WTC11 (cell line): Measurements from ENCODE around the gene ZNF76. TPM values are rescaled to one million over a fixed set of nuclear protein-coding genes. Genes with fewer than 3 reads are reported as not detected.

Source experiments
- ATAC-seq: fragments of 200-7000 bp; cut with Tn5 transposase; 2 replicates; pipeline ENCODE4 v1.10.0; 2021; ENCODE audit warnings: mild to moderate bottlenecking, moderate library complexity
- CTCF ChIA-PET: fragments of 300-600 bp; sonication (Branson Sonifier 250); formaldehyde crosslinking; loops from one replicate; lab custom pipeline; 2021; ENCODE audit warnings: antibody characterized with exemption; lab: Charles Lee
- POLR2A ChIA-PET: fragments of 350-600 bp; sonication (Branson Sonifier 250); formaldehyde crosslinking; loops from one replicate; lab custom pipeline; 2021; ENCODE audit warnings: antibody characterized with exemption; lab: Charles Lee
- DNase-seq: peaks from one replicate; pipeline ENCODE4 v3.0.0; 2021; ENCODE audit warnings: low spot score
- H3K27ac Mint-ChIP-seq: 2 replicates; pipeline ENCODE4 v1.8.0; 2021; ENCODE audit warnings: mixed read lengths
- H3K27me3 Mint-ChIP-seq: 2 replicates; pipeline ENCODE4 v1.8.0; 2021; ENCODE audit warnings: low read depth, mild to moderate bottlenecking, moderate library complexity, mixed read lengths
- H3K36me3 Mint-ChIP-seq: 2 replicates; pipeline ENCODE4 v1.8.0; 2021; ENCODE audit warnings: mixed read lengths
- H3K4me1 Mint-ChIP-seq: 2 replicates; pipeline ENCODE4 v1.8.0; 2022; ENCODE audit warnings: mixed read lengths
- H3K4me3 Mint-ChIP-seq: 2 replicates; pipeline ENCODE4 v1.8.0; 2021; ENCODE audit warnings: mild to moderate bottlenecking, moderate library complexity, mixed read lengths
- H3K9me3 Mint-ChIP-seq: 2 replicates; pipeline ENCODE4 v1.8.0; 2021; ENCODE audit warnings: mixed read lengths
- ELF4 ChIP-seq: sonication (generic); formaldehyde crosslinking; IDR thresholded peaks from 2 replicates; pipeline ENCODE4 v1.8.1; 2022; ENCODE audit warnings: low read depth, mild to moderate bottlenecking, moderate library complexity, missing genetic modification reagents
- FOXJ3 ChIP-seq: sonication (generic); formaldehyde crosslinking; IDR thresholded peaks from 2 replicates; pipeline ENCODE4 v1.9.0; 2021; ENCODE audit warnings: missing genetic modification reagents, mild to moderate bottlenecking, borderline replicate concordance
- GRHL2 ChIP-seq: fragments of 250-450 bp; sonication (Bioruptor Pico); IDR thresholded peaks from 2 replicates; pipeline ENCODE4 v1.8.0; 2022; ENCODE audit warnings: mild to moderate bottlenecking, moderate library complexity; ENCODE audit not compliant: insufficient replicate concordance, severe bottlenecking
- HMGA2 ChIP-seq: fragments of 250-450 bp; sonication (Bioruptor Pico); IDR thresholded peaks from 2 replicates; pipeline ENCODE4 v1.4.0; 2021; ENCODE audit warnings: mild to moderate bottlenecking, moderate library complexity
- JUN ChIP-seq: sonication (generic); formaldehyde crosslinking; IDR thresholded peaks from 2 replicates; pipeline ENCODE4 v1.8.0; 2023; ENCODE audit warnings: mild to moderate bottlenecking, missing genetic modification reagents
- KAT7 ChIP-seq: sonication (generic); formaldehyde crosslinking; IDR thresholded peaks from 2 replicates; pipeline ENCODE4 v1.8.1; 2023; ENCODE audit warnings: missing genetic modification reagents, mild to moderate bottlenecking, borderline replicate concordance
- RELA ChIP-seq: sonication (generic); formaldehyde crosslinking; IDR thresholded peaks from 2 replicates; pipeline ENCODE4 v1.8.1; 2022; ENCODE audit warnings: missing genetic modification reagents, mild to moderate bottlenecking, borderline replicate concordance
- SMAD3 ChIP-seq: sonication (generic); formaldehyde crosslinking; IDR thresholded peaks from 2 replicates; pipeline ENCODE4 v1.8.0; 2022; ENCODE audit warnings: missing genetic modification reagents, mild to moderate bottlenecking, borderline replicate concordance
- TCF7 ChIP-seq: sonication (generic); formaldehyde crosslinking; IDR thresholded peaks from 2 replicates; pipeline ENCODE4 v1.8.0; 2022; ENCODE audit warnings: mild to moderate bottlenecking, low read depth, missing genetic modification reagents, moderate library complexity
- TP53 ChIP-seq: sonication (generic); formaldehyde crosslinking; IDR thresholded peaks from 2 replicates; pipeline ENCODE4 v1.8.1; 2023; ENCODE audit warnings: mild to moderate bottlenecking, missing genetic modification reagents
- ZNF121 ChIP-seq: sonication (generic); formaldehyde crosslinking; IDR thresholded peaks from 2 replicates; pipeline ENCODE4 v1.8.0; 2023; ENCODE audit warnings: missing genetic modification reagents
- ZNF219 ChIP-seq: sonication (generic); formaldehyde crosslinking; IDR thresholded peaks from 2 replicates; pipeline ENCODE4 v1.8.0; 2023; ENCODE audit warnings: missing genetic modification reagents, mild to moderate bottlenecking, borderline replicate concordance
- ZNF317 ChIP-seq: sonication (generic); formaldehyde crosslinking; IDR thresholded peaks from 2 replicates; pipeline ENCODE4 v1.8.1; 2023; ENCODE audit warnings: low read depth, mild to moderate bottlenecking, moderate library complexity, missing genetic modification reagents, borderline replicate concordance
- ZNF396 ChIP-seq: fragments of 250-450 bp; sonication (Bioruptor Pico); IDR thresholded peaks from 2 replicates; pipeline ENCODE4 v1.8.0; 2021; ENCODE audit warnings: mild to moderate bottlenecking, moderate library complexity, borderline replicate concordance
- ZNF416 ChIP-seq: fragments of 250-450 bp; sonication (Bioruptor Pico); IDR thresholded peaks from 2 replicates; pipeline ENCODE4 v1.9.0; 2021; ENCODE audit warnings: mild to moderate bottlenecking, inconsistent platforms
- total RNA-seq: library from RNA; stranded (reverse); gene quantifications from 3 replicates; pipeline ENCODE4 v1.2.3, GENCODE V29; 2021
- TF ChIP-seq, protein P1 (sequence below): sonication (generic); formaldehyde crosslinking; IDR thresholded peaks from 2 replicates; pipeline ENCODE4 v1.8.0; 2022; ENCODE audit warnings: mild to moderate bottlenecking, missing genetic modification reagents
- TF ChIP-seq, protein P2 (sequence below): sonication (generic); formaldehyde crosslinking; IDR thresholded peaks from 2 replicates; pipeline ENCODE4 v1.8.1; 2022; ENCODE audit warnings: mild to moderate bottlenecking, moderate library complexity, missing genetic modification reagents
- TF ChIP-seq, protein P3 (sequence below): sonication (generic); formaldehyde crosslinking; IDR thresholded peaks from 2 replicates; pipeline ENCODE4 v1.8.0; 2022; ENCODE audit warnings: missing genetic modification reagents
- TF ChIP-seq, protein P4 (sequence below): sonication (generic); formaldehyde crosslinking; IDR thresholded peaks from 2 replicates; pipeline ENCODE4 v1.8.1; 2022; ENCODE audit warnings: mild to moderate bottlenecking, missing genetic modification reagents, moderate library complexity, borderline replicate concordance
- TF ChIP-seq, protein P5 (sequence below): sonication (generic); formaldehyde crosslinking; IDR thresholded peaks from 2 replicates; pipeline ENCODE4 v1.8.1; 2023; ENCODE audit warnings: mild to moderate bottlenecking, missing genetic modification reagents

Gene ZNF76
- total RNA-seq, 1 experiment from 2014 or later, result 25.8 TPM

DNA sequence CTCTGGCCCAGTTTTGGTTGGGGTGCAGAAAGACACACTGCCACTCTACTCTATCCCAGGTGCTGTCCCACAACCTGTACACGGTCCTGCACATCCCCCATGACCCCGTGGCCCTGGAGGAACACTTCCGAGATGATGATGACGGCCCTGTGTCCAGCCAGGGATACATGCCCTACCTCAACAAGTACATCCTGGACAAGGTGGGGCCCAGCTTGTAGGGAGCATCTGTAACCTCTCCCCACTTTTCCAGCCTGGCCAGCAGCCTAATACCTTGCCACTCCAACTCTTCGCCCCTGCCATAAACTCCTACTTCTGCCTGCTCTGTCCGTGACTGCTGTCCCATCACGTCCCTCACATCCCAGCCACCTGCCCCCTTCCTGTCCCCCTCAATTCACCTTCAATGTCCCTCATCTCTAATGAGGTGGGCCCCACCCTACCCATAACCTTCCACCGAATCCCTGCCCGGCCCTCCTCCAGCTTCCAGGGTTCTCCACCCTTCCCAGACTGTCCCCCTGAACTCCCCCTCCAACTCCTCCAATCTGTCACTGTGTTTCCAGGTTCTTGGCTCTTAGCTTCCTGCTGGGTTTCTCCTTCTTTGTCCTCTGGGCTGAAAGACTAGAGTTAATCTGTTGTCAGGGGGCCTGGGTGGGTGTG lies 50.2 kb downstream of the ZNF76 start:
- no peak overlapping the region for H3K4me3 Mint-ChIP-seq
- ChIA-PET CTCF (interaction anchor here (1.5 kb wide), 1 partner anchor 140 kb away, joined by 4 read pairs; no protein-coding TSS in a partner anchor), POLR2A (interaction anchor here (0.7 kb wide), 1 partner anchor 199 kb away, joined by 6 read pairs; no protein-coding TSS in a partner anchor)
- no peaks in the 10 kb centered on the region for H3K9me3 Mint-ChIP-seq
- no peak for DNase-seq
- H3K4me1 Mint-ChIP-seq, result no peaks in the 10 kb centered on the region
- no peaks in the 10 kb centered on the region for H3K27me3 Mint-ChIP-seq
- no peak for TF ChIP-seq HMGA2 (CRISPR knock-in tag)
- TF ChIP-seq, protein P1, sequence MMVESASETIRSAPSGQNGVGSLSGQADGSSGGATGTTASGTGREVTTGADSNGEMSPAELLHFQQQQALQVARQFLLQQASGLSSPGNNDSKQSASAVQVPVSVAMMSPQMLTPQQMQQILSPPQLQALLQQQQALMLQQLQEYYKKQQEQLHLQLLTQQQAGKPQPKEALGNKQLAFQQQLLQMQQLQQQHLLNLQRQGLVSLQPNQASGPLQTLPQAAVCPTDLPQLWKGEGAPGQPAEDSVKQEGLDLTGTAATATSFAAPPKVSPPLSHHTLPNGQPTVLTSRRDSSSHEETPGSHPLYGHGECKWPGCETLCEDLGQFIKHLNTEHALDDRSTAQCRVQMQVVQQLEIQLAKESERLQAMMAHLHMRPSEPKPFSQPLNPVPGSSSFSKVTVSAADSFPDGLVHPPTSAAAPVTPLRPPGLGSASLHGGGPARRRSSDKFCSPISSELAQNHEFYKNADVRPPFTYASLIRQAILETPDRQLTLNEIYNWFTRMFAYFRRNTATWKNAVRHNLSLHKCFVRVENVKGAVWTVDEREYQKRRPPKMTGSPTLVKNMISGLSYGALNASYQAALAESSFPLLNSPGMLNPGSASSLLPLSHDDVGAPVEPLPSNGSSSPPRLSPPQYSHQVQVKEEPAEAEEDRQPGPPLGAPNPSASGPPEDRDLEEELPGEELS (CRISPR knock-in tag), result no peak
- TF ChIP-seq, protein P2, sequence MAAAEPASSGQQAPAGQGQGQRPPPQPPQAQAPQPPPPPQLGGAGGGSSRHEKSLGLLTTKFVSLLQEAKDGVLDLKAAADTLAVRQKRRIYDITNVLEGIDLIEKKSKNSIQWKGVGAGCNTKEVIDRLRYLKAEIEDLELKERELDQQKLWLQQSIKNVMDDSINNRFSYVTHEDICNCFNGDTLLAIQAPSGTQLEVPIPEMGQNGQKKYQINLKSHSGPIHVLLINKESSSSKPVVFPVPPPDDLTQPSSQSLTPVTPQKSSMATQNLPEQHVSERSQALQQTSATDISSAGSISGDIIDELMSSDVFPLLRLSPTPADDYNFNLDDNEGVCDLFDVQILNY (CRISPR knock-in tag), result no peak
- TF ChIP-seq, protein P3, sequence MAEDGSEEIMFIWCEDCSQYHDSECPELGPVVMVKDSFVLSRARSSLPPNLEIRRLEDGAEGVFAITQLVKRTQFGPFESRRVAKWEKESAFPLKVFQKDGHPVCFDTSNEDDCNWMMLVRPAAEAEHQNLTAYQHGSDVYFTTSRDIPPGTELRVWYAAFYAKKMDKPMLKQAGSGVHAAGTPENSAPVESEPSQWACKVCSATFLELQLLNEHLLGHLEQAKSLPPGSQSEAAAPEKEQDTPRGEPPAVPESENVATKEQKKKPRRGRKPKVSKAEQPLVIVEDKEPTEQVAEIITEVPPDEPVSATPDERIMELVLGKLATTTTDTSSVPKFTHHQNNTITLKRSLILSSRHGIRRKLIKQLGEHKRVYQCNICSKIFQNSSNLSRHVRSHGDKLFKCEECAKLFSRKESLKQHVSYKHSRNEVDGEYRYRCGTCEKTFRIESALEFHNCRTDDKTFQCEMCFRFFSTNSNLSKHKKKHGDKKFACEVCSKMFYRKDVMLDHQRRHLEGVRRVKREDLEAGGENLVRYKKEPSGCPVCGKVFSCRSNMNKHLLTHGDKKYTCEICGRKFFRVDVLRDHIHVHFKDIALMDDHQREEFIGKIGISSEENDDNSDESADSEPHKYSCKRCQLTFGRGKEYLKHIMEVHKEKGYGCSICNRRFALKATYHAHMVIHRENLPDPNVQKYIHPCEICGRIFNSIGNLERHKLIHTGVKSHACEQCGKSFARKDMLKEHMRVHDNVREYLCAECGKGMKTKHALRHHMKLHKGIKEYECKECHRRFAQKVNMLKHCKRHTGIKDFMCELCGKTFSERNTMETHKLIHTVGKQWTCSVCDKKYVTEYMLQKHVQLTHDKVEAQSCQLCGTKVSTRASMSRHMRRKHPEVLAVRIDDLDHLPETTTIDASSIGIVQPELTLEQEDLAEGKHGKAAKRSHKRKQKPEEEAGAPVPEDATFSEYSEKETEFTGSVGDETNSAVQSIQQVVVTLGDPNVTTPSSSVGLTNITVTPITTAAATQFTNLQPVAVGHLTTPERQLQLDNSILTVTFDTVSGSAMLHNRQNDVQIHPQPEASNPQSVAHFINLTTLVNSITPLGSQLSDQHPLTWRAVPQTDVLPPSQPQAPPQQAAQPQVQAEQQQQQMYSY (CRISPR knock-in tag), result no peak
- TF ChIP-seq, protein P4, sequence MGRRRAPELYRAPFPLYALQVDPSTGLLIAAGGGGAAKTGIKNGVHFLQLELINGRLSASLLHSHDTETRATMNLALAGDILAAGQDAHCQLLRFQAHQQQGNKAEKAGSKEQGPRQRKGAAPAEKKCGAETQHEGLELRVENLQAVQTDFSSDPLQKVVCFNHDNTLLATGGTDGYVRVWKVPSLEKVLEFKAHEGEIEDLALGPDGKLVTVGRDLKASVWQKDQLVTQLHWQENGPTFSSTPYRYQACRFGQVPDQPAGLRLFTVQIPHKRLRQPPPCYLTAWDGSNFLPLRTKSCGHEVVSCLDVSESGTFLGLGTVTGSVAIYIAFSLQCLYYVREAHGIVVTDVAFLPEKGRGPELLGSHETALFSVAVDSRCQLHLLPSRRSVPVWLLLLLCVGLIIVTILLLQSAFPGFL (CRISPR knock-in tag), result no peak
- TF ChIP-seq ZNF416 (CRISPR knock-in tag), result no peak
- TF ChIP-seq JUN (CRISPR knock-in tag), result no peak
- TF ChIP-seq ZNF219, result no peak
- no peak for TF ChIP-seq RELA (CRISPR knock-in tag)
- TF ChIP-seq ZNF396 (CRISPR knock-in tag), result no peak
- no peak for TF ChIP-seq FOXJ3 (CRISPR knock-in tag)
- no peak for TF ChIP-seq KAT7 (CRISPR knock-in tag)
- no peak for TF ChIP-seq TP53 (CRISPR knock-in tag)
- no peak for TF ChIP-seq TCF7
- TF ChIP-seq ZNF317, result no peak
- TF ChIP-seq GRHL2 (CRISPR knock-in tag), result no peak
- no peak for TF ChIP-seq ELF4 (CRISPR knock-in tag)
- no peak for ATAC-seq
- H3K27ac Mint-ChIP-seq, result no peak overlapping the region
- no peaks in the 10 kb centered on the region for H3K36me3 Mint-ChIP-seq

DNA sequence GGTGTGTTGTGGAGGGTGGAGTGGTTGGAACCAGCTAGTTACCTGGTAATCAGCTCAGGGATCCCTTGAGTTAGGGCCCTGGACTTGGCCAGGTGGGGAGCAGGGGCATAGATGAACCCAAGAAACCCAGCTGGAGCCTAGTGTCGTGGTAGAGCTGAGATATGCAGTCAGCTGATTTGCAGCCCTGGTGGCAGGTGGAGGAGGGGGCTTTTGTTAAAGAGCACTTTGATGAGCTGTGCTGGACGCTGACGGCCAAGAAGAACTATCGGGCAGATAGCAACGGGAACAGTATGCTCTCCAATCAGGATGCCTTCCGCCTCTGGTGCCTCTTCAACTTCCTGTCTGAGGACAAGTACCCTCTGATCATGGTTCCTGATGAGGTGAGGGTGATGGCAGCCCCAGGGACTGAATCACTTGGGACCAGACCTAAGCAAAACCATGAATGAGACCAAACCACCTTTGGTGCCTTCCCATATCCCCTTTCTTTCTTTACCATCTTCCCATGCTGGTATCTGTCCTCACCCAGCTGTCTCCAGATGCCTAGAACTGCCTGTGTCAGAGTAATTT lies 50.8 kb downstream of the ZNF76 start:
- Mint-ChIP-seq H3K4me3 (no peak overlapping the region), H3K9me3 (no peaks in the 10 kb centered on the region), H3K36me3 (no peaks in the 10 kb centered on the region), H3K4me1 (no peaks in the 10 kb centered on the region), H3K27ac (no peak overlapping the region), H3K27me3 (no peaks in the 10 kb centered on the region)
- ATAC-seq, result no peak
- no peak for DNase-seq
- CTCF ChIA-PET, result interaction anchor here (1.5 kb wide), 1 partner anchor 139 kb away, joined by 4 read pairs; no protein-coding TSS in a partner anchor
- POLR2A ChIA-PET, result interaction anchor here (0.7 kb wide), 1 partner anchor 198 kb away, joined by 6 read pairs; no protein-coding TSS in a partner anchor
- TF ChIP-seq ZNF121 (no peak), SMAD3 (no peak)
- TF ChIP-seq, protein P5, sequence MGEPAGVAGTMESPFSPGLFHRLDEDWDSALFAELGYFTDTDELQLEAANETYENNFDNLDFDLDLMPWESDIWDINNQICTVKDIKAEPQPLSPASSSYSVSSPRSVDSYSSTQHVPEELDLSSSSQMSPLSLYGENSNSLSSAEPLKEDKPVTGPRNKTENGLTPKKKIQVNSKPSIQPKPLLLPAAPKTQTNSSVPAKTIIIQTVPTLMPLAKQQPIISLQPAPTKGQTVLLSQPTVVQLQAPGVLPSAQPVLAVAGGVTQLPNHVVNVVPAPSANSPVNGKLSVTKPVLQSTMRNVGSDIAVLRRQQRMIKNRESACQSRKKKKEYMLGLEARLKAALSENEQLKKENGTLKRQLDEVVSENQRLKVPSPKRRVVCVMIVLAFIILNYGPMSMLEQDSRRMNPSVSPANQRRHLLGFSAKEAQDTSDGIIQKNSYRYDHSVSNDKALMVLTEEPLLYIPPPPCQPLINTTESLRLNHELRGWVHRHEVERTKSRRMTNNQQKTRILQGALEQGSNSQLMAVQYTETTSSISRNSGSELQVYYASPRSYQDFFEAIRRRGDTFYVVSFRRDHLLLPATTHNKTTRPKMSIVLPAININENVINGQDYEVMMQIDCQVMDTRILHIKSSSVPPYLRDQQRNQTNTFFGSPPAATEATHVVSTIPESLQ (CRISPR knock-in tag), result no peak
- TF ChIP-seq, protein P3 (CRISPR knock-in tag), result no peak
